ENCODE results near the gene SCFD2. TPM values are rescaled to one million over a fixed set of nuclear protein-coding genes. Genes with fewer than 3 reads are reported as not detected.

SCFD2 gene
- polyA plus RNA-seq, 1 of the 3 experiments (the other 2 are of a cell fraction) = 14.1 TPM

DNA sequence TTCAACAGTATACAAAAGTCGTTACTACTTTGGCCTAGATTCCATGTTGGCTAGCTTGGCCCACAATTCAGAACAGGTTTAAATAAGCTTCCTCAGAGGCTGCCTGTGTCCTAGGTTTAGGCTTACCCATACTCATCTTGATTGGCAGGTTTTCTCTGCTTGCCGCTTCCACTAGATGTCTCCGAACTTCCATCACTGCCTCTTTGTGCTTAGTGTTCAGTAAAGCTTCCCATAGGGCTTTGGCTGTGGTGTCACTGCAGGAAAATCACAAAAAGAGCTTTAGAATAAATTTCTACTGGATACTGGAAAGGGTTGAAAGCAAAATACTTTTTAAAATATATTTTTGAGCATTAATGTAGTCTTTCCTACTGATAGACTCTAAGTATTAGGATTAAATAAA lies 52.4 kb downstream of the SCFD2 start (continued):
- TF ChIP-seq, protein P1, sequence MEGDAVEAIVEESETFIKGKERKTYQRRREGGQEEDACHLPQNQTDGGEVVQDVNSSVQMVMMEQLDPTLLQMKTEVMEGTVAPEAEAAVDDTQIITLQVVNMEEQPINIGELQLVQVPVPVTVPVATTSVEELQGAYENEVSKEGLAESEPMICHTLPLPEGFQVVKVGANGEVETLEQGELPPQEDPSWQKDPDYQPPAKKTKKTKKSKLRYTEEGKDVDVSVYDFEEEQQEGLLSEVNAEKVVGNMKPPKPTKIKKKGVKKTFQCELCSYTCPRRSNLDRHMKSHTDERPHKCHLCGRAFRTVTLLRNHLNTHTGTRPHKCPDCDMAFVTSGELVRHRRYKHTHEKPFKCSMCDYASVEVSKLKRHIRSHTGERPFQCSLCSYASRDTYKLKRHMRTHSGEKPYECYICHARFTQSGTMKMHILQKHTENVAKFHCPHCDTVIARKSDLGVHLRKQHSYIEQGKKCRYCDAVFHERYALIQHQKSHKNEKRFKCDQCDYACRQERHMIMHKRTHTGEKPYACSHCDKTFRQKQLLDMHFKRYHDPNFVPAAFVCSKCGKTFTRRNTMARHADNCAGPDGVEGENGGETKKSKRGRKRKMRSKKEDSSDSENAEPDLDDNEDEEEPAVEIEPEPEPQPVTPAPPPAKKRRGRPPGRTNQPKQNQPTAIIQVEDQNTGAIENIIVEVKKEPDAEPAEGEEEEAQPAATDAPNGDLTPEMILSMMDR (IDR thresholded peaks at IDR 0.05) = peak; percentile 44
- TF ChIP-seq, protein P2, sequence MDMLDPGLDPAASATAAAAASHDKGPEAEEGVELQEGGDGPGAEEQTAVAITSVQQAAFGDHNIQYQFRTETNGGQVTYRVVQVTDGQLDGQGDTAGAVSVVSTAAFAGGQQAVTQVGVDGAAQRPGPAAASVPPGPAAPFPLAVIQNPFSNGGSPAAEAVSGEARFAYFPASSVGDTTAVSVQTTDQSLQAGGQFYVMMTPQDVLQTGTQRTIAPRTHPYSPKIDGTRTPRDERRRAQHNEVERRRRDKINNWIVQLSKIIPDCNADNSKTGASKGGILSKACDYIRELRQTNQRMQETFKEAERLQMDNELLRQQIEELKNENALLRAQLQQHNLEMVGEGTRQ (IDR thresholded peaks at IDR 0.05; ENCODE audit: borderline replicate concordance, low read depth, low read length) = no peak
- TF ChIP-seq SIN3A (IDR thresholded peaks at IDR 0.05; ENCODE audit: borderline replicate concordance, low read depth, low read length) = no peak

DNA sequence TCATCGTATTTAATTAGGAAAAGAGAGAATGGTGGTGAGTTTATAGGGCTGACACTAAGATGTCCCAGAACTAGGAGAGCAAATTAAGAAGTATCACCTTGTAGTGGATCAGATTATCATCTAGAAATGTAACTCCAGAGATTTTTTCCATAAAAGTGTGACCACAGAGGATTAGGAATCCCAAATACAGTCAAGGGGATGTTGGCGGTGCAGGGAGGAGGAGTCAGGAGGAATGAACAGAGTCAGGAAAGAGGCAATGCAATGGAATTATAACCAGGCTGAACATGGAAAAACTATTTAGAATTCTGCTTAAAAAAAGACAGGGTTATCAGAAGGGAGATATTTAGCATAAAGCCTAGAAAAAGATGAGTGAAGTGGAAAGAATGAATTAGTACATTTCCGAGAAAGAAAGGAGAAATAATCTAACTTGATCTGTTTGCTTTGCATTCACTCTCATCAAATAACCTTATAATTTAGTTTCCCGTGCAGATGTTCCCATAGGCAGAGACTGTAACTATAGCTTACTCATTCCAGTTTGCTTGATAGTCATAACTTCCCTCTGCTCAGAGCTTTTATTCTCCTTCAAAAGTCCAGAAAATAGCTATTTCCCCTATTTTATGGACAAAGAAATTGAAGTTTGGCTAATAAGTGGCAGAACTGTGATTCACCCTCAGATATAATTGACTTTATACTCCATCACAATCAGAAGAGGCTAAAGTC lies 56.4 kb downstream of the SCFD2 start:
- Histone ChIP-seq H3K79me2 (ENCODE audit: insufficient read depth) (no peaks in the 10 kb centered on the region), H3K4me3 (ENCODE audit: low read depth in 2 of 2, low read length in 1 of 2) (no peak overlapping the region), H3K4me2 (0 out of 2 replicates have a peak overlapping the region, but pooled peaks have one; percentile 1), H2AFZ (ENCODE audit: low read depth) (no peak overlapping the region), H4K20me1 (ENCODE audit: insufficient read depth) (no peaks in the 10 kb centered on the region), H3K9ac (no peak overlapping the region), H3K9me2 (no peaks in the 10 kb centered on the region), H3F3A (replicated peaks; ENCODE audit: insufficient read depth) (peaks cover 10% of the 10 kb centered on the region), H3K36me3 (replicated peaks in 1 of 2; ENCODE audit: control insufficient read depth in 1 of 2, insufficient read depth in 2 of 2, low read length in 1 of 2) (peaks cover 0 to 3% of the 10 kb centered on the region in 2 experiments), H3K9me3 (no peaks in the 10 kb centered on the region), H3K27me3 (ENCODE audit: insufficient read depth) (no peaks in the 10 kb centered on the region), H3K4me1 (ENCODE audit: control insufficient read depth in 1 of 2, insufficient read depth in 2 of 2, low read depth in 1 of 2, low read length in 1 of 2) (peaks cover 6 to 13% of the 10 kb centered on the region in 2 experiments; a peak in 2 of 4 replicates), H3K27ac (ENCODE audit: low read depth in 2 of 2, low read length in 1 of 2) (peak overlapping the region; percentile 20 to 45; a peak in 3 of 4 replicates)
- no peak for TF ChIP-seq SIN3A (IDR thresholded peaks at IDR 0.05; ENCODE audit: borderline replicate concordance, low read depth, low read length)
- CTCF ChIA-PET = interaction anchor here (0.8 kb wide), 1 partner anchor 18 kb away, joined by 4 read pairs; no protein-coding TSS in a partner anchor
- 46% methylated on average over 4 of the region's 4 CpGs for WGBS (ENCODE audit: low lambda C conversion rate)
- no peak for DNase-seq
- POLR2A ChIA-PET = no interaction called here

DNA sequence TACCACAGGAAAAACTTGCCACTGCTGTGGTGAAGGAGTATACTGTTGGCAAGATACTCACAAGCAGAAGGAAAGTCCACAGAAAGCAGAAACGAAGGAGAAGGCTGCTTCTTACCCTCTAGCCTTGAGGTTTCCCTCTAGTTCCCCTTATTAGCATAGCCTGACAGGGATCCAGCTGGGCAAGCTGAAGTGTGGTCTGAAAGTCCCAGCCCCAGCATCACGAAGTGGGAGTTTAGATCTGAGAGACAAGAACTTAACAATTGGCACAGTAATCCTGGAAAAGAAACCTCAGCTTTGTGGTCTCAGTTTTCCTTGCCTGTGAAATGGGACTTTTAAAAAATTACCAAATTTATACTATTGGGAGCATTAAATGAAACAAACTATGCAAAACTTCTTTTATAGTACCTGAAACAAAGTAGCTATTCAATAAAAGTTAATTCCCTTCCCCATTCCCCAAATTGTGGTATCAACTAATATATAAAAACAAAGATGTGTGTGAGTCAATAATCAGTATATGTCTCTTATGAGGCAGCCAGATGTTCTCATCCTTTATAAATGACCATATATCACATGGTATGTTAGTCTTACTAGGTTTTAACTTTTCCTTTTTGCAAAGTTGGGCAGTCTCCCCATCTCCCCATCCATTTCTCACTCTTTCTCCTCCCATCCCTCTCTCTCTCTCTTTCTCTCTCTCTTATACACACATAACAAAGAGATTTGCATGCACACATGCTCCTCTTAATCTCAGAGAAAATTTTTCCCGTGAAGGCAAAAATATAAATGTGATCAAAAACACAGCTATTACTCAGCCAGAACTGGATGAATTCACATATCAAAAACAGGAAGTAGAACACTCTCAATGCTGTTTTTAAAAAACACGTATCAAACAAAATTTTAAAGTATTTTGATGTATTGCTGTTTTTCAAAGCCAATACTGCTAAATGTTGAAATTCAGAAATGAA lies 57.8 kb downstream of the SCFD2 start:
- Histone ChIP-seq H3K4me2 (0 out of 2 replicates have a peak overlapping the region, but pooled peaks have one; percentile 16), H3K4me1 (ENCODE audit: control insufficient read depth in 1 of 2, insufficient read depth in 2 of 2, low read depth in 1 of 2, low read length in 1 of 2) (peaks cover 6 to 13% of the 10 kb centered on the region in 2 experiments; a peak in 2 of 4 replicates)
- DNase-seq = no peak

More for the DNA sequence above, 57.8 kb downstream of the SCFD2 start:
- no peaks in the 10 kb centered on the region for H3K27me3 ChIP-seq (ENCODE audit: insufficient read depth)
- peaks cover 0 to 3% of the 10 kb centered on the region in 2 experiments for H3K36me3 ChIP-seq (replicated peaks in 1 of 2; ENCODE audit: control insufficient read depth in 1 of 2, insufficient read depth in 2 of 2, low read length in 1 of 2)
- WGBS (ENCODE audit: low lambda C conversion rate) = 75% methylated on average over 4 of the region's 4 CpGs
- H2AFZ ChIP-seq (ENCODE audit: low read depth) = no peak overlapping the region
- CTCF ChIA-PET = interaction anchor here (1.4 kb wide), 1 partner anchor 926 kb away, joined by 5 read pairs; no protein-coding TSS in a partner anchor
- H3K79me2 ChIP-seq (ENCODE audit: insufficient read depth) = no peaks in the 10 kb centered on the region
- H3K9me3 ChIP-seq = no peaks in the 10 kb centered on the region
- no peak for TF ChIP-seq MXI1 (IDR thresholded peaks at IDR 0.05; ENCODE audit: low read depth, low read length)
- TF ChIP-seq FOSL2 (IDR thresholded peaks at IDR 0.05; ENCODE audit: borderline replicate concordance, low read depth) = no peak
- no peak for TF ChIP-seq SMC3 (IDR thresholded peaks at IDR 0.05; ENCODE audit: low read depth, low read length)
- peaks cover 10% of the 10 kb centered on the region for H3F3A ChIP-seq (replicated peaks; ENCODE audit: insufficient read depth)
- H4K20me1 ChIP-seq (ENCODE audit: insufficient read depth) = no peaks in the 10 kb centered on the region
- POLR2A ChIA-PET = no interaction called here
- no peak overlapping the region for H3K9ac ChIP-seq
- H3K9me2 ChIP-seq = no peaks in the 10 kb centered on the region
- H3K4me3 ChIP-seq (ENCODE audit: low read depth in 2 of 2, low read length in 1 of 2) = no peak overlapping the region
- peak overlapping the region; percentile 68 to 78; a peak in 3 of 4 replicates for H3K27ac ChIP-seq (ENCODE audit: low read depth in 2 of 2, low read length in 1 of 2)
